Caco-2 (cell line): ENCODE measurements around the gene ZDHHC7. TPM values are rescaled to one million over a fixed set of nuclear protein-coding genes. Genes with fewer than 3 reads are reported as not detected.

ENCODE experiments used
- BruUV-seq: library from RNA; stranded (reverse); fragments of 400-500 nt; replicated peaks from 2 replicates; lab custom pipeline; 2021; lab: Mats Ljungman, UMichigan
- CTCF ChIA-PET: fragments of 300-600 bp; sonication (Branson Sonifier 250); formaldehyde crosslinking; loops from one replicate; lab custom pipeline; 2022; ENCODE audit warnings: antibody characterized with exemption; lab: Charles Lee
- POLR2A ChIA-PET: fragments of 300-600 bp; sonication (Branson Sonifier 250); formaldehyde crosslinking; loops from one replicate; lab custom pipeline; 2022; ENCODE audit warnings: antibody characterized with exemption; lab: Charles Lee
- DNase-seq, 2 experiments: peaks; one replicate each; pipeline versions ENCODE4 v3.0.0 to v3.0.0-alpha.2; 2020 to 2022
- H3K27me3 ChIP-seq: replicated peaks from 2 replicates; pipeline ENCODE4 v1.6.0; 2011; ENCODE audit warnings: low read length; ENCODE audit not compliant: control insufficient read depth, insufficient read depth
- H3K36me3 ChIP-seq: 2 replicates; pipeline ENCODE4 v1.5.1; 2011; ENCODE audit warnings: low read length; ENCODE audit not compliant: control insufficient read depth, insufficient read depth
- H3K4me1 ChIP-seq: fragments of 250-450 bp; sonication (Bioruptor Pico); 2 replicates; pipeline ENCODE4 v1.5.1; 2020; ENCODE audit warnings: mild to moderate bottlenecking
- H3K4me3 ChIP-seq: 2 replicates; pipeline ENCODE4 v1.5.1; 2011; ENCODE audit warnings: low read depth, mild to moderate bottlenecking, control low read depth, low read length
- H3K9me3 ChIP-seq: fragments of 250-450 bp; sonication (Bioruptor Pico); 2 replicates; pipeline ENCODE4 v1.5.1; 2020; ENCODE audit warnings: mild to moderate bottlenecking, moderate library complexity
- H3K27ac Mint-ChIP-seq: one replicate; pipeline ENCODE4 v1.8.0; 2022; ENCODE audit warnings: mixed read lengths; ENCODE audit not compliant: unreplicated experiment
- H3K27me3 Mint-ChIP-seq: one replicate; pipeline ENCODE4 v1.8.0; 2022; ENCODE audit warnings: mixed read lengths; ENCODE audit not compliant: insufficient read depth, unreplicated experiment
- H3K36me3 Mint-ChIP-seq: one replicate; pipeline ENCODE4 v1.8.0; 2022; ENCODE audit warnings: mild to moderate bottlenecking, mixed read lengths; ENCODE audit not compliant: insufficient read depth, unreplicated experiment
- H3K4me1 Mint-ChIP-seq: one replicate; pipeline ENCODE4 v1.8.0; 2022; ENCODE audit warnings: low read depth, mixed read lengths; ENCODE audit not compliant: unreplicated experiment
- H3K4me3 Mint-ChIP-seq: one replicate; pipeline ENCODE4 v1.8.0; 2022; ENCODE audit warnings: mild to moderate bottlenecking, moderate library complexity, mixed read lengths; ENCODE audit not compliant: unreplicated experiment
- H3K9me3 Mint-ChIP-seq: one replicate; pipeline ENCODE4 v1.8.0; 2022; ENCODE audit warnings: mixed read lengths; ENCODE audit not compliant: unreplicated experiment
- intact Hi-C: fragments of 100-400 bp; cut with micrococcal nuclease; formaldehyde crosslinking; loops from one replicate; pipeline ENCODE4 v1.10.0; 2022; ENCODE audit not compliant: unreplicated experiment
- total RNA-seq: library from RNA; stranded (reverse); gene quantifications from 2 replicates; pipeline ENCODE4 v1.2.3, GENCODE V29; 2022
- TF ChIP-seq, protein P1 (sequence below), 2 experiments: fragments of 200-600 bp in 1 of 2; IDR thresholded peaks; 1 replicate in 1 of 2; 2 replicates in 1 of 2; pipeline versions ENCODE4 v1.5.1 to v1.8.0; 2011 to 2022; ENCODE audit warnings: antibody characterized with exemption in 1 of 2, control low read depth in 1 of 2, inconsistent platforms in 1 of 2, low read depth in 1 of 2, low read length in 1 of 2, mild to moderate bottlenecking in 1 of 2, moderate library complexity in 1 of 2; ENCODE audit not compliant: insufficient read depth in 1 of 2, severe bottlenecking in 1 of 2, unreplicated experiment in 1 of 2

Gene ZDHHC7
- total RNA-seq, 1 experiment from 2014 or later = 85.7 TPM

- Histone ChIP-seq H3K36me3 (0 out of 2 replicates have a peak, but pooled peaks cover 3% of the 10 kb centered on the region), H3K27me3 (no peaks in the 10 kb centered on the region), H3K4me3 (no peak overlapping the region), H3K9me3 (no peaks in the 10 kb centered on the region), H3K4me1 (peaks cover 50% of the 10 kb centered on the region)
- TF ChIP-seq, protein P1, sequence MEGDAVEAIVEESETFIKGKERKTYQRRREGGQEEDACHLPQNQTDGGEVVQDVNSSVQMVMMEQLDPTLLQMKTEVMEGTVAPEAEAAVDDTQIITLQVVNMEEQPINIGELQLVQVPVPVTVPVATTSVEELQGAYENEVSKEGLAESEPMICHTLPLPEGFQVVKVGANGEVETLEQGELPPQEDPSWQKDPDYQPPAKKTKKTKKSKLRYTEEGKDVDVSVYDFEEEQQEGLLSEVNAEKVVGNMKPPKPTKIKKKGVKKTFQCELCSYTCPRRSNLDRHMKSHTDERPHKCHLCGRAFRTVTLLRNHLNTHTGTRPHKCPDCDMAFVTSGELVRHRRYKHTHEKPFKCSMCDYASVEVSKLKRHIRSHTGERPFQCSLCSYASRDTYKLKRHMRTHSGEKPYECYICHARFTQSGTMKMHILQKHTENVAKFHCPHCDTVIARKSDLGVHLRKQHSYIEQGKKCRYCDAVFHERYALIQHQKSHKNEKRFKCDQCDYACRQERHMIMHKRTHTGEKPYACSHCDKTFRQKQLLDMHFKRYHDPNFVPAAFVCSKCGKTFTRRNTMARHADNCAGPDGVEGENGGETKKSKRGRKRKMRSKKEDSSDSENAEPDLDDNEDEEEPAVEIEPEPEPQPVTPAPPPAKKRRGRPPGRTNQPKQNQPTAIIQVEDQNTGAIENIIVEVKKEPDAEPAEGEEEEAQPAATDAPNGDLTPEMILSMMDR (IDR thresholded peaks at IDR 0.05; ENCODE audit: insufficient read depth in 1 of 2, low read depth in 1 of 2, low read length in 1 of 2, severe bottlenecking in 1 of 2, unreplicated experiment in 1 of 2) = no peak
- Mint-ChIP-seq H3K4me3 (no peak overlapping the region), H3K9me3 (no peaks in the 10 kb centered on the region), H3K36me3 (peaks cover 44% of the 10 kb centered on the region), H3K27ac (peak overlapping the region; percentile 0), H3K4me1 (peaks cover 51% of the 10 kb centered on the region), H3K27me3 (no peaks in the 10 kb centered on the region)
- intact Hi-C loops = no loop called here
- ChIA-PET POLR2A (no interaction called here), CTCF (interaction anchor here (1.3 kb wide), 1 partner anchor 85 kb away, joined by 4 read pairs; no protein-coding TSS in a partner anchor)
- DNase-seq = no peak
- BruUV-seq = no TSS peak
Observed at GRCh38 chr16:85002099-85002541, 9.2 kb downstream of the ZDHHC7 start.

GRCh38 chr16:84999857-85000480 is 11.4 kb downstream of the ZDHHC7 start:
- H3K4me3 ChIP-seq = no peak overlapping the region
- Mint-ChIP-seq H3K36me3 (peaks cover 59% of the 10 kb centered on the region), H3K4me1 (peaks cover 57% of the 10 kb centered on the region), H3K27ac (peak overlapping the region; percentile 30), H3K27me3 (no peaks in the 10 kb centered on the region), H3K4me3 (no peak overlapping the region), H3K9me3 (no peaks in the 10 kb centered on the region)
- POLR2A ChIA-PET = no interaction called here
- TF ChIP-seq, protein P1 (IDR thresholded peaks at IDR 0.05; ENCODE audit: insufficient read depth in 1 of 2, low read depth in 1 of 2, low read length in 1 of 2, severe bottlenecking in 1 of 2, unreplicated experiment in 1 of 2) = no peak
- intact Hi-C loops = no loop called here
- no TSS peak for BruUV-seq
- H3K27me3 ChIP-seq = no peaks in the 10 kb centered on the region
- CTCF ChIA-PET = no interaction called here
- peaks cover 49% of the 10 kb centered on the region for H3K4me1 ChIP-seq
- H3K36me3 ChIP-seq = 0 out of 2 replicates have a peak, but pooled peaks cover 5% of the 10 kb centered on the region
- no peaks in the 10 kb centered on the region for H3K9me3 ChIP-seq
- DNase-seq = no peak

DNA sequence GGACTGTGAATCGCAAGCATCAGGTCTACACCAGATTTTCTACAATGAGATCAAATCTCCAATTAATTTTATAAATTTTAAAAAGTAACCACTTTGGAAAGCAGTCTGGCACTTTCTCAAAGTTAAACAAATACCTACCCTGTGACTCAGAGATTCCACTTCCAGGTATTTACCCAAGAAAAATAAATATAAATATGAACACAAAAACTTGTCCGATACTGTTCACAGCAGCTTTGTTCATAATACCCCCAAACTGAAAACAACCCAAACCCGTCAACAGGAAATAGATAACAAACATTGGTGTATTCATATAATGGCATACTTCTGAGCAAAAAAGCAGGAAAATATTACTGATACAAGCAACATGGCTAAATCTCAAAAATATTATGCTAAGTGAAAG is 12.1 kb downstream of the ZDHHC7 start:
- no peak overlapping the region for H3K4me3 ChIP-seq
- Mint-ChIP-seq H3K27ac (peak overlapping the region; percentile 30), H3K4me3 (no peak overlapping the region), H3K4me1 (peaks cover 58% of the 10 kb centered on the region), H3K36me3 (peaks cover 63% of the 10 kb centered on the region), H3K27me3 (no peaks in the 10 kb centered on the region), H3K9me3 (no peaks in the 10 kb centered on the region)
- BruUV-seq = no TSS peak
- H3K36me3 ChIP-seq = 0 out of 2 replicates have a peak, but pooled peaks cover 3% of the 10 kb centered on the region
- intact Hi-C loops = no loop called here
- ChIA-PET POLR2A (interaction anchor here (0.9 kb wide), 1 partner anchor 11 kb away, joined by 3 read pairs; no protein-coding TSS in a partner anchor), CTCF (no interaction called here)
- no peaks in the 10 kb centered on the region for H3K27me3 ChIP-seq
- peaks cover 49% of the 10 kb centered on the region for H3K4me1 ChIP-seq
- DNase-seq = no peak
- no peaks in the 10 kb centered on the region for H3K9me3 ChIP-seq
- TF ChIP-seq, protein P1 (IDR thresholded peaks at IDR 0.05; ENCODE audit: insufficient read depth in 1 of 2, low read depth in 1 of 2, low read length in 1 of 2, severe bottlenecking in 1 of 2, unreplicated experiment in 1 of 2) = no peak
